ENCODE data around the gene GPR152.

Gene GPR152

DNA sequence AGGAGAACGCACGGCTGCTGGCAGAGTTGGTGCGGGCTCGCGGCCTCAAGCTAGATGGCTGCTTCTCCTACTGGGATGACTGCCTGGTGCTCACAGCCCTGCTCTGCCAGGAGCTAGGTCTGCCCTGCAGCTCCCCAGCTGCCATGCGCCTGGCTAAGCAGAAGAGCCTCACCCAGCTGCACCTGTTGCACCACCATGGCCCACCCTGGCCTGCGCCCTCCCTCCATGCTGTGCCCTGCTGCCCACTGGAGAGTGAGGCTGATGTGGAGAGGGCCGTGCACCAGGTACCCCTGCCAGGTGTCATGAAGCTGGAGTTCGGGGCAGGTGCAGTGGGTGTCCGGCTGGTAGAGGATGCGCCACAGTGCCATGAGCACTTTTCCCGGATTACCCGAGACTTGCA, 29.1 kb downstream of the GPR152 start:
- DNase-seq, result no peak

DNA sequence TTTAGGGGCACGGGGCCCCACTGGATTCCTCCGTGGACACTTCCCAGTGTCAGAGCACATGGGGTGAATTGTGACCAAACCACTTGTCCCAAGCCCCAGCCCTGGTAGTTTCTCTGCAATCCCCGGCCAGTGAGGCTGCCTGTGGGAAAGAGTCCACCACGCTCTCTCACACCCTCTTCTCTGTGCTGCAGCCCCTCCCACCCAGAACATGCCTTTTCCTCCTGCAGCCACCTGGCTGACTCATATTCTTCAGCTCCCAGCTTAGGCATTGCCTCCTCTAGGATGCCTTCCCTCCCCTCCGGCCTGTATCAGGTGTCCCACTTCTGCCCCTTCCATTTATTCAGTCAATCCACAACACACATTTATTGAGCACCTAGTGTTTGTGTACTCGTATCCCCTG, 29.6 kb downstream of the GPR152 start:
- no peak for DNase-seq

DNA sequence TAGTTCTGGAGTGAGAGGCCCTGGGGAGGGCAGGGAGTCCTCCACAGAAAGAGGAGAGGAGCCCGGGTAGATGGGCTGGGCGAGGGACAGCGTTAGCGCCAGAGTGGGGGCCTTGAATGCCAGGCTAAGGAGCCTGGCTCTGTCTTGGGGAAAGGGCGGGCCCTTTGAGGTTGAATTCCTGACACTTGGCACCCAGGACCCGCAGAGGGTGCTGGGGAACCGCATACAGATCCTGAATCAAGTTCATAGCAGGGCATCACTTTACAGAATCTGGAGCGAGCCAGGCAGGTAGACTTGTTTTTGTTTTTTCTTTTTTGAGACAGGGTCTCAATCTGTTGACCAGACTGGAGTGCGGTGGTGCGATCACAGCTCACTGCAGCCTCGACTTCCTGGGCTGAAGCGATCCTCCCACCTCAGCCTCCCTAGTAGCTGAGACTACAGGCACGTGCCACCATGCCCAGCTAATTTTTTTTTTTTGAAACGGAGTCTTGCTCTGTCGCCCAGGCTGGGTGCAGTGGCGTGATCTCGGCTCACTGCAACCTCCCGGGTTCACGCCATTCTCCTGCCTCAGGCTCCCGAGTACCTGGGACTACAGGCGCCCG, 31.0 kb downstream of the GPR152 start:
- no peak for DNase-seq

DNA sequence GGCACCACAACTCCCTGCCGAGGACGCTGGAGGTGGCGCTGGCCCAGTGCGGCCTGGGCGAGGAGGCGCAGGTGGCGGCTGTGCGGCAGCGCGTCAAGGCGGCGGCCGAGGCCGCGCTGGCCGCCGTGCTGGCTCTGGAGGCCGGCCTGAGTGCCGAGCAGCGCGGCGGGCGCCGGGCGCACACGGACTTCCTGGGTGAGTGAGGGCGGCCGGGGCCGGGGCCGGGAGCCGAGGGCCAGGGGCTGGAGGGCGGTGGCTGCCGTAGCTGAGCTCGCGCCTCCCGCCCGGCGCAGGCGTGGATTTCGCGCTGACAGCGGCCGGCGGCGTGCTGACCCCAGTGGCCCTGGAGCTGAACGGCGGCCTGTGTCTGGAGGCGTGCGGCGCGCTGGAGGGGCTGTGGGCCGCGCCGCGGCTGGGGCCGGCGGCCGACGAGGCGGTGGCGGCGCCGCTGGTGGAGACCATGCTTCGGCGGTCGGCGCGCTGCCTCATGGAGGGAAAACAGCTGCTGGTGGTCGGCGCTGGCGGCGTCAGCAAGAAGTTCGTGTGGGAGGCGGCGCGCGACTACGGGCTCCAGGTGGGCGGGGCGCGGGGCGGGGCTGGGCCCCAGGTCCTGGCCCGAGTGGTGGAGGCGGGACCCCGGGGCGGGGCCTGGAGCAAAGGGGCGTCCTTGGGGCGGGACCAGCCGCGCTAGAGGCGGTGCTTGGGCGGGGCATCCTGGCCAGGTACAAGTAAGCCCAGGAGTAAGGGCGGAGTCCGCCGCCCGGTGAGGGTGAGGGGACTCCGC, 31.7 kb downstream of the GPR152 start:
- peak; percentile 91 for DNase-seq

DNA sequence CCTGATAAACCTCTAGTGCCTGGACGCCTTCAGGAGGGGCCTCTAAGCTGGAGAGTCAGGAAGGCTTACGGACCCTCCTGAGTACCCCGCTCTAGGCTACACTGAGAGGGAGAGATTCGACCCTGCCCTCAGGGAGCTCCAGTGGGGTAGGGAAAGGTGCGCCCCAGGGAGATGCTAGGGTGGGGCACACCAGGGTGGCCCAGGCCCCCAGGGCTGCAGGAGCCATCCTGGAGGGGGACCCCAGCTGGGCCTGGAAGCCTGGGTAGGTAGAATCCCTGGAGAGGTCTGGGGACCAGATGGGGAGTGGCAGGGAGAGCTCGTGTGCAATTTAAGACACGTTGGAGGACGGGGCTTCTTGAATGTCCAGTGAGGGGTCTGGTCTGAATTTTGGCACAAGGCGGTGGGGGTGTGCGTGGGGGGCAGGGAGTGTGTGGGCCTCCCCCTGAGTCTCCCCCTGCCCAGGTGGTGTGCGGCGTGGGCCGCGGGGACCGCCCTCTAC, 32.3 kb downstream of the GPR152 start:
- no peak for DNase-seq

DNA sequence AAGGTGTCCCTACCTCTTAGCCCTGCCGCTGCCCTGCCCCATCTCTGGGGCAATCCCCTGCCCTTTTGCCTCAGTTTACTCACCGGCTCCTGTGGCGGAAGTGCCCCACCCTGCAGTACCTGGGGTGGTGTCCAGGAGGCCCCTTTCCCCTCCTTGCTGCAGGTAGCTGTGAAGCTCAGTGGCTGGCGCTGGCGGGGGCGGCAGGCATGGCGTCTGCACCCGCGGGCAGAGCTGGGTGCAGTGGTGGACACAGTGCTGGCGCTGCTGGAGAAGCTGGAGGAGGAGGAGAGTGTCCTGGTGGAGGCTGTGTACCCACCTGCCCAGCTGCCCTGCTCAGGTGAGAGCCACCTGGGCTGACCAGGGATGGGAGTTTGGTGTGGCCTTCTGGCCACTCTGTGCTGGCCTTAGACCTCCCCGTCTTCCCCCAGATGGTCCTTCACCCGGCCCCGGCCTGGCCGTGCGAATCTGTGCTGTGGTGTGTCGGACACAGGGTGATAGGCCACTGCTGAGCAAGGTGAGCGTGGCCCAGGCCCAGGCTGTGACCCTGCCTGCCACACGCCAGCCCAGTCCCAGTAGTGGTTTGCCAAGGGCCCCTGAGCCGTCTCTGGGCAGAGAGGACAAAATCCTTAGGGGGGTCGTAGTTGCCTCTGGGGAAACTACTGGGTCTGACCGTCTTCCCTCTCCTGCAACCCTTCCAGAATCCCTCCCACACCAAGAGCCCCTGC, 33.0 kb downstream of the GPR152 start:
- DNase-seq, result no peak

DNA sequence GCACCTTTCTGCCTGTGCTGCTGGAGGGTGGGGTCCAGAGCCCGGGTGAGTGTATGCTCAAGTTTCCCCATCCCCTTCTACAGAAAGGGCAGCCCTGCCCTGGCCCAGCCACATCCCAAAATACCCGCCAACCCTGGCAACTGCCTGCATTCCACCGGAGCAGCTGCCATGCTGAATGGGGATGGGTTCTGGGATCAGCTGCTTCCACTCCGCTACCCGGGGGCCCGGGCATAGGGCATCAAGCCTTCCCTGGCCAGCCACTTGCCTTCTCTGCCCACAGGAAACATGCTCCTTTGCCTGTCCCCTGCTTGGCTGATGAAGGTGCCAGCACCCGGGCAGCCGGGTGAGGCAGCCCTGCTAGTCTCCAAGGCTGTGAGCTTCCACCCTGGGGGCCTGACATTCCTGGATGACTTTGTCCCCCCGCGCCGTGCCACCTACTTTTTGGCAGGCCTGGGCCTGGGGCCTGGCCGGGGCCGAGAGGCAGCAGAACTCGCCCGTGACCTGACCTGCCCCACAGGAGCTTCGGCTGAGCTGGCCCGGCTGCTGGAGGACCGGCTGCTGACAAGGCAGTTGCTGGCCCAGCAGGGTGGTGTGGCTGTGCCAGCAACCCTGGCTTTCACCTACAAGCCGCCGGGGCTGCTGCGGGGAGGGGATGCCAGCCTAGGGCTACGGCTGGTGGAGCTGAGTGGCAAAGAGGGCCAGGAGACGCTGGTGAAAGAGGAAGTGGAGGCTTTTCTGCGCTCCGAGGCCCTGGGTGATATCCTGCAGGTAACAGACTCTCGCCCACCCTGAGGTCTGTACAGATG, 33.9 kb downstream of the GPR152 start:
- DNase-seq, result no peak

DNA sequence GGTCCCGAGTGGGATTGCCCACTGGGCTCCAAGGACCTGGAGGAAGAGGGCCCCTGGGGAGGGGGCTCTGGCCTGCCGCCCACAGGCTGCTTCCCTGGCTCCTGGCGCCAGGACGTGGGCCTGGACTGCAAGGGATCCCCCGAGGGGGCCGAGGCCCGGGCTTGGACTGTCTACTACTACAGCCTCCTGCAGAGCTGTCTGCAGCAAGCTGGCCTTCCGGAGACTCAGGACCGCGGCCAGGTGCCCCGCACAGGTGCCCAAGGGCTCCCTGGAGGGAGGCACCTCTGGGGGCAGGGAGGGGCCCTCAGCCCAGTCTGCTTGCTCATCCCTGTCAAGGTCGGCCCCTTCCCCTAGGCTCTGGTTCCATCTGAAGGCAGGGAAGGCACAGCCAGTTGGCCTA, 35.1 kb downstream of the GPR152 start:
- DNase-seq, result no peak

DNA sequence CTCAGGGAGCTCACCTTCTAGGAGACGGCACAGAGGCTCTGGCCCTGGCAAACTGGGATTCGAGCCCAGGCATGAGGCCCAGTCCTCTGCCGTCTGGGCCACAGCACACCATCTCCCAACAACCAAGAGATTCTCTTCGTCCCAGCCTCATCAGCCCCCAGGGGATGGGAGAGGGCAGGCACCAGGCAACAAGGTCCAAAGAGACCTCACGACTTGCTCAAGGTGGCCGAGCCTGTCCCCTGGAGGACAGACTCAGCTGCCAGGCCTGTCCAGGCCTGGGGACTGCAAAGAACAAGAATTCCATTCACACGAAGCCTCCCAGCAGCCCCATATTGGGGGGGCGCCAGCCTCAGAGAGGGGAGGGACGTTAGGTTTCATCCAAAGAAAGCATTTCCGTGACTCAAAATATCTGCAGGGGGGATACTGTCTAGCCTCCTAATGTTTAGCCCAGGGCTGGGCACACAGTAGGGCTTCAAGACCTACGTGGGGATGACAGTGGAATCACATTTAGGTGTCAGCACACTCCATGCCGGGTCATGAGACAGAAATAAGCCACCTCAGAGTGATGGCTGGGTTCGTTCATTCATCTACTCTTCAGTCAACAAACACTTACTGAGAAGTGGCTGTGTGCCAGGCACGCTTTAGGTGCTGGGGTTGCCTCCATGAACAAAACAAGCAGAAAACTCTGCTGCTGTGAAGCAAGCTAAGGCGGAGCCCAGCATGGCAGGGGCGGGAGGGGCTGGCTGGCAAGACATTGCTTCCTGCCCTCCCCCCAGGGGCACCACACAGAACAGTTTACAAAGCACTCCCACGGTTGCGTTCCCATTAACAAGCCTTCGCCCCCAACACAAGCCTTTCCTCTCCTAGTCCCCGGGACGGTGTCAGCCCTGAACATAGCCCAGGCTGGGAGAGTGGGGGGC, 35.9 kb downstream of the GPR152 start:
- DNase-seq, result no peak

DNA sequence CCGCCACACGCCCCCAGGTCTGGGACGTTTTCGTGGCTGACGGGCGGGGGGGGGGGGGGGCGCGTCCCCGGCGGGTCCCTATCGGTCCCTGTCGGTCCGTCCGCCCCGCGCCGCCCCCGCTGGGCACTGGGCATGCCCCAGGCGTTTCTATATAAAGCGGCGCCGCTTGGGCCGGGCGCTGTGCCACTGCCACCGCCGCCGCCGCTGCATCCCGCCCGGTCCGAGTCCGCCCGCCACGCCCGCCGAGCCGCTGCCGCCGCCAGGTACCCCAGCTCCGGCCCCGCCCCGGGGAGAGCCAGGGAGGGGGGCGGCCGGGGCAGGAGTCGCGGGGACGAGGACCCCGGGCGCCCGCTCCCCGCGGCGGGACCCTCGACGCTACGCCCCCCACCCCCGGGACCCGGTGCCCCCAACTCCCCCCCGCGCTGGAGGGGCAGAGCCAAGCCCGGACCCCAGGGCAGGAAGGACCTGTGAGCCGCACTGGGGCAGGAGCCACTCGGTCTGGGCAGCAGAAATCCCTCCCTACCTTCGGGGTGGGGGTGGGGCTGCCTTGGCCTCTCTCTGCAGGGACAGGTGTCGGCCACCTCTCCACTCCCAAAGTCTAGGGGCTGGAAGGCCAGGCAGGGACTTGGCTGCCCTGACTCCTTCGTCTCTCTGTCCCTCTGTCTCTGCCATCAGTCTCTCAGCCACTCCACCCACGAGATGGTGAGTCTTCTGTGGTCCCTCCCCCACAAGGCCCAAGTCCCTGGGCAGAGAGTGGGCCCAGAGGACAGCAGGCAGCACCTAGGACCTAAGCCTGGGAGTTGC, 36.8 kb downstream of the GPR152 start, which contains the start of gene CARNS1:
TSS of gene CARNS1 (plus strand) at position 178 of the 804 bp plus-strand sequence. CDS start at position 700, 522 bp downstream.
- DNase-seq, result no peak

DNA sequence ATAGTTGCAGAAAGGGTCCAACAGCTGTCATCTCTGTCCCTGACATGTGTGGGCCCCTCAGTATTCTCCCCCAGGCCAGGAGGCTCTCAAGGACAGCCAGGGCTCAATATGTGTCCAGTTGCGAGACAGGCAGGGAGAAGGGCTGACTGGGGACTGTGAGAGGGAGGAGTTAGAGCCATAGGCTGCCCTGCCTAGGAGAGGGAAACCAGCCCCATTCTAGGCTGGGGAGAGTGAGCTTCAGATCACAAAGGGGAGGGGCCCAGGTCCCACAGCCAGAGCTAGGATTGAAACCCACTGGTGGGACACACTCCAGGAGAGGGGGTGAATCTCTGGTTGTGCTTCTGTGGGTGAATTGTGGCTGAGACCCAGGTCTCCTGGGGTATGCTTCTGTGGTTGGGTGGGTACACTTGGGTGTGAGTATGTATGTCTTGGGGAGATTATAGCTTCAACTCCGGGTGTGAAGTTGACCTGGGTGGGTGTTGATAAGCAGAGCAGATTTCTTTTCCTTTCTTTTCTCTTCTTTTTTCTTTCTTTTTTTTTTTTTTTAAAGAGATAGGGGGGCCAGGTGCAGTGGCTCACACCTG, 39.2 kb downstream of the GPR152 start:
- no peak for DNase-seq

DNA sequence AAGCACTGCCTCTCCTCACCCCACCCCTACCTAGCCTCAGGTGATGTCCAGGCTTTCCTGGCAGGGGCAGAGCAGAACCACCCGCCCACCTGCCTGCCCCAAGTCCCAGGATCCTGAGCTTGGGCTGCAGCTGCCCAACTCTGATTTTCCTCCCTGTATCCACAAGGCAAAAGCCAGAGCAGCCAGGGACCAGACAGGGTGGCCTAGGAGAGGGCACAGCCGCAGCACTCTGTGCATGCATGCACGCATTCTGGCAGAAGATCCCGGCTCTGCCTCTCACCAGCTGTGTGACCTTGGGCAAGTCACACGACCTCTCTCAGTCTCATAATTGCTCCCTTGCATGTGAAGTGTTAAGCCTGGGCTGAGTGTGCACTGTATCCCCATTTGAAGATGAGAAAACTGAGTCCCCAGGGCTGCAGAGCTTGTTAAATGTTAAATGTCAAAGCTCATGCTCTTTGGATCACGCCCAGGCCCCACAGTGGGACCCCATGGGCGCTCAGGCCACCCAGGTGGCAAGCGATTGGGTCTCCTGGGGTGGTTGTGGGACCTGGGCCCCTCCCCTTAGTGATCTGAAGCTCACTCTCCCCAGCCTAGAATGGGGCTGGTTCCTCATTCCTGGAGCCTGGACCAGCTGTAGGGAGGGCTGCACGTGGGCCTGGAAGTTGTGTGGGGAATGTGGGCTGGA, 39.9 kb downstream of the GPR152 start:
- DNase-seq, result no peak

DNA sequence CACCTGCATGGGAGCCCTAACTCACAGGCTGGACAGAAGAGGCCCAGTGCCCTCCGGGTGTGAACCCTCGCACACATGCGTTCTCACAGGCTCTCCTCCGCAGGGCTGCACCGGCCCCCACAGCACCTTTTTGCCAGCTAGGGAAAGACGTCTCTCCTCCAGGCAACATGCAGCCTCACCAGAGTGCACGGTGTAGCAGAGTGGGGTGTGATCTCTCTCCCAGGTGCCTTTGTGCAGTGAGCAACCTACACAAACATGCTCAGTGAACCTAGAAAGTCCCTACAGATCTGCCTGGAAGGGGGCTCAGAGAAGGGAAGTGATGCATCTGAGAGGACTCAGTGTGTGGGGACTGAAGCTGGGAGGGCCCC, 40.8 kb downstream of the GPR152 start:
- no peak for DNase-seq

DNA sequence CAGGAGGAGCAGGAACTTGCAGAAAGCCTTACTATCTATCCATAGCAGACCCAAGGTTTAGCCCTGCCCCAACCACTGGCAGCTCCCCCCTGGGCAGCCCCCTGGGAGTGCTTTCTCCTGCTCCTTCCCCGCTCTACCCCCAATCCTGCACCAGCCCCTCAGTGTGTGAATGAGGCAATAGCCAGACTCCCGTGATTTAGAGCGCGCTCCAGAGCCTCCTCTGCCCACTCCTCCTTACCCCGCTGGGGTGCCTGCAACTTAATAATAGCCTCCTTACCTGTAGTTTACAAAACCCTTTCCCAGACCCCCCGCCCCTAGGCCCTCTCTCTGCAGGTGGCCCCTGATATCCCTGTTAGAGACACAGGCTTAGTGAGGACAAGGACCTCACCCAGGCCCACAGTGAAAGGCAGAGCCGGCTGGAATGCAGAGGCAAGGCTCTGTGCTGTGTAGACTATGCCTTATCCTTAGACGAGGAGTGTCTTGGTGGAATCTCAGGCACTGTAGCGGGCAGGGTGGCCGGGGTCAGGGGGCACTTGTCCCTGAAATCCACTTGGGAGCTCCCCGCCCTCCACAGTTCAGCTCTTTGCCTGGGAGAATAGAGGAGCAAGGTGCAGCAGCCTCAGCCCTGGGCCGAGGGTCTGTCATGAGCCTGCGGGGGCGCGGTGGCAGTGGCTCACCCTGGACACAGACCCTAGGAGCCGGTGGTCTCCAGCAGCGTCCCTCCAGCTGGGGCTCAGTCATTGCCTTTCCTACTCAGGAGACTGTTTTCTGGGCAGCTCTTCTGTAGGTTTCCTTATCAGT, 41.3 kb downstream of the GPR152 start:
- no peak for DNase-seq

DNA sequence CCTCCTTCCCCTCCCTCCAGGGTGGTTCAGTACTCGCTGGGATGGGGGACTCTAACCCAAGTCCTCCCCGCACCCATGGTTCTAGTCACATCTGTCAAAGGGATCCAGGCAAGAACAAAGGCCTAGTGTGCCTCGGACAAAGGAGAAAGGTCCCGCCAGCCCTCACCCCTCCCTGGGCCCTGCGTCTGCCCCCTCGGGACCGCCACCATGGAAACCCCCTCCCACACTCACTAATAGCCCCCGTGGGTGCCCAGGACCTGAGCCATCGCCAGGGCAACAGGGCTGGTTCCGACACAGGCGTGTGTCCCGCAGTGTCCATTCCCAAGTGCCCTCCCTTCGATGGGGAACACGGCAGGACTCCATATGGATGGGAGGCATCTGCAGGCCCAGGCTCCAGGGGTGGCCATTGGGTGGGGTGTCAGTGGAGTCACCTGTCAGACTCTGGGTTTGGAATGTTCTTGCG, 42.1 kb downstream of the GPR152 start:
- DNase-seq, result no peak

DNA sequence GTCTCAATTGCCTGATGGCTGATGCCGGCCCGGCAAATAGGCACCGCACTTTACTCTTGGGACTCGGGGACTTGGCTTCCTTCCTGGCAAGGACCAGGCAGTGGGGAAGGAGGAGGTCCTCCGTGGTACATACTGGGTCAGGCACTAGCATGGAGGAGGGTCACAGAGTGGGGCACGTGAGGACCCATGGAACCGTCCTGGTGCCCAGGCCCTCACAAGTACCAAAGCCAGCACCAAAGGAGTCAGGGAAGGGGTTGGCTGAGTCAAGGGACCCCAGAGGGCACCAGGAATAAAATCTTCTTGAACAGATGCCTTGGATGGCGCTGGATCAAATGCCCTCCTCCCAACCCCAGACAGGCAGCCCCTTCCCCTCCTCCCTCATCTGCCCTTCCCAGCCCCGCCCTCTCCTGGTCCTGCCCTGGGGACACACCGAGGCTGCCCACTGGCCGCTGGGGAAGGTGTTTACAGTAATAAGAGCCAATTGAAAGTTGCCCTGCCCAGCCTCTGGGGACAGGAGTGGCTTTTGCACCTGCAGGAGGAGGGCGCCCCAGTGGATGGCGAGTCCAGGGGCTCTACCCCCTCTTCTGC, 42.7 kb downstream of the GPR152 start:
- no peak for DNase-seq

DNA sequence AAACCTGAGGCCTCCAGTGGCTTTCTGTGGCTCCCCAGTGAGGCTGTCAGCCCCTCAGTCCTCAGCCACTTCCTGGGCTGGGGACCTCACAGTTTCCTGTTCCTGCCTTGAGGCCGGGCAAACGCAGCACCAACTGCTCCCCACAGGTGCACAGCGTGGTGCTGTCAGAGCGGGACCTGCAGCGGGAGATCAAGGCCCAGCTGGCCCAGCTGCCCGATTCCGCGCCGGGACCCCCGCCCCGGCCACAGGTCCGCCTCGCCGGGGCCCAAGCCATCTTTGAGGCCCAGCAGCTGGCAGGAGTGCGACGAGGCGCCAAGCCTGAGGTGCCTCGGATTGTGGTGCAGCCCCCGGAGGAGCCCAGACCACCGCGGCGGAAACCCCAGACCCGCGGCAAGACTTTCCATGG, 43.3 kb downstream of the GPR152 start:
- DNase-seq, result no peak

DNA sequence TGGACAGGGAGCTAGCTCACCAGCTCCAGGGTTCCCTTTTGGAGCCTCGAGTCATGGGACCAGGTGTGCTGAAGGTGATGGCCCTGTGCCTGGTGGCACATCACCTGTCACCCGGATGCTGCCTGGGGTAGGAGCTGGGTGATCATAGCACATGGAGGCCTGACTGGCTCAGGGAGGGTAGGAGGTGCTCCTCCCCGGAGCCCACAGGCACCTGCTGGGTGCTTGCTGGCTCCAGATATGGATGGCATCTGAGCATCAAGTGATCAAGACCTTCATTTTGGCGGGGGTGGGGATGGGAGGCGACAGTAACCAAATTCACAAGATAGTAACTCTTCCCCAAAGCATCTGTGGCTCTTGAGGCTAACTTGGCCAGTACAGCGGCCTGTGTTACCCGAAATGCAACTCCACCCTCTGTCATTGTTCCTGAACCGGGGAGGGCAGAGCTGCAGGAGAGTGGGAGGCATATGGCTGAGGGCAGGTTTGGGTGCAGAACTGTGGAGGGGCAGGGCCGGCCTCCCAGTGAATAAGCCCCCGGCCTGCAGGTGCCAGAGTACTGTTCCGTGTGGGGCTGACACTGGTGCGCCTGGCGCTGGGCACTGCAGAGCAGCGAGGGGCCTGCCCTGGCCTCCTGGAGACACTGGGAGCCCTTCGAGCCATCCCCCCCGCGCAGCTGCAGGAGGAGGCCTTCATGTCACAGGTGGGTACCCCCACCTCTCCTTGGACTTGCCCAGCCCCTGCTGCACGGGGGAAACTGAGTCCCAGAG, 43.9 kb downstream of the GPR152 start:
- no peak for DNase-seq
